Astrocyte of the cerebellum (primary cell): ENCODE measurements around the gene PEX11B.

Experiments used
- DNase-seq: peaks from one replicate; pipeline ENCODE4 v3.0.0-alpha.2; 2011; ENCODE audit warnings: low read depth
- H3K4me3 ChIP-seq: 2 replicates; pipeline ENCODE4 v1.5.1; 2011; ENCODE audit warnings: mild to moderate bottlenecking, low read depth, low read length, moderate library complexity
- CTCF ChIP-seq: IDR thresholded peaks from 2 replicates; pipeline ENCODE4 v1.5.1; 2012; ENCODE audit warnings: low read length, low read depth, moderate library complexity, mild to moderate bottlenecking; ENCODE audit errors: missing control alignments
- in situ Hi-C: cut with HindIII; loops from 2 replicates; pipeline ENCODE4 v1.10.0; 2017; ENCODE audit warnings: low sequenced_read_pairs

The PEX11B gene

GRCh38 chr1:145887631-145888030 is 30.9 kb downstream of the PEX11B start:
- H3K4me3 ChIP-seq: no peak overlapping the region
- in situ Hi-C loops: no loop called here
- TF ChIP-seq CTCF: no peak
- no peak for DNase-seq

GRCh38 chr1:145886816-145887215 is 31.7 kb downstream of the PEX11B start:
- no peak for DNase-seq
- H3K4me3 ChIP-seq: no peak overlapping the region
- in situ Hi-C loops: no loop called here
- no peak for TF ChIP-seq CTCF

- peak overlapping the region; percentile 63 for H3K4me3 ChIP-seq
- TF ChIP-seq CTCF: no peak
- DNase-seq: no peak
- in situ Hi-C loops: no loop called here
Observed at GRCh38 chr1:145886390-145886789, 32.1 kb downstream of the PEX11B start.

- DNase-seq: no peak
- peak within 1 kb of the TSS; percentile 63 for H3K4me3 ChIP-seq
- in situ Hi-C loops: no loop called here
- TF ChIP-seq CTCF: no peak
Observed at GRCh38 chr1:145885738-145886287, 32.7 kb downstream of the PEX11B start, which contains the start of gene ANKRD35. Gene ANKRD35, minus strand, starts transcription at chr1:145885866. Its CDS starts 108 bp downstream, at chr1:145885758.

- no peak overlapping the region for H3K4me3 ChIP-seq
- DNase-seq: no peak
- in situ Hi-C loops: no loop called here
- TF ChIP-seq CTCF: no peak
Observed at GRCh38 chr1:145884675-145885074, 33.8 kb downstream of the PEX11B start.

GRCh38 chr1:145879775-145880174 is 38.7 kb downstream of the PEX11B start:
- TF ChIP-seq CTCF: no peak
- in situ Hi-C loops: no loop called here
- DNase-seq: no peak
- H3K4me3 ChIP-seq: no peak overlapping the region
